IMR-90 (cell line): ENCODE results near the gene NEURL4. TPM values are rescaled to one million over a fixed set of nuclear protein-coding genes. Genes with fewer than 3 reads are reported as not detected.

Experiments used
- ATAC-seq: fragments of 200-7000 bp; cut with Tn5 transposase; 2 replicates; pipeline ENCODE4 v1.9.1; 2020; ENCODE audit warnings: low read depth, mild to moderate bottlenecking, moderate library complexity
- BruUV-seq: library from RNA; stranded (reverse); fragments of 400-500 nt; replicated peaks from 2 replicates; lab custom pipeline; 2021; lab: Mats Ljungman, UMichigan
- CTCF ChIA-PET: fragments of 300-600 bp; formaldehyde crosslinking; extraction: SDS; loops from one replicate; lab custom pipeline; 2021; ENCODE audit warnings: antibody characterized with exemption; lab: Yijun Ruan, JAX
- POLR2A ChIA-PET: fragments of 300-600 bp; sonication (Branson Sonifier 250); formaldehyde crosslinking; loops from one replicate; lab custom pipeline; 2022; ENCODE audit warnings: antibody characterized with exemption; ENCODE audit not compliant: unreplicated experiment; lab: Charles Lee
- DNase-seq: peaks from one replicate; pipeline ENCODE4 v3.0.0; 2013
- H2AFZ ChIP-seq: replicated peaks from 2 replicates; pipeline ENCODE3; 2013; ENCODE audit warnings: low read length, mild to moderate bottlenecking; ENCODE audit not compliant: poor library complexity
- H2AK5ac ChIP-seq: 2 replicates; pipeline ENCODE4 v1.6.1; 2013; ENCODE audit warnings: low read depth, low read length, inconsistent platforms
- H2AK9ac ChIP-seq: replicated peaks from 2 replicates; pipeline ENCODE3; 2013; ENCODE audit warnings: mild to moderate bottlenecking, low read depth, low read length, moderate library complexity; ENCODE audit not compliant: poor library complexity
- H2BK120ac ChIP-seq: 2 replicates; pipeline ENCODE4 v1.6.1; 2013; ENCODE audit warnings: low read depth, low read length, inconsistent platforms
- H2BK15ac ChIP-seq: 3 replicates; pipeline ENCODE4 v1.6.1; 2013; ENCODE audit warnings: low read depth, low read length, inconsistent platforms
- H2BK20ac ChIP-seq: 2 replicates; pipeline ENCODE4 v1.6.1; 2013; ENCODE audit warnings: low read depth, mild to moderate bottlenecking, inconsistent platforms, low read length, moderate library complexity
- H2BK5ac ChIP-seq: 2 replicates; pipeline ENCODE4 v1.6.1; 2013; ENCODE audit warnings: mild to moderate bottlenecking, low read depth, low read length, inconsistent platforms; ENCODE audit not compliant: poor library complexity, severe bottlenecking
- H3K14ac ChIP-seq: replicated peaks from 2 replicates; pipeline ENCODE4 v1.6.1; 2013; ENCODE audit warnings: low read depth, low read length, inconsistent platforms
- H3K18ac ChIP-seq: 2 replicates; pipeline ENCODE4 v1.6.1; 2013; ENCODE audit warnings: low read depth, low read length, control low read depth
- H3K23ac ChIP-seq: 2 replicates; pipeline ENCODE4 v1.6.1; 2013; ENCODE audit warnings: low read depth, low read length, inconsistent platforms
- H3K27ac ChIP-seq: 2 replicates; pipeline ENCODE4 v1.5.1; 2013; ENCODE audit warnings: mild to moderate bottlenecking, control low read depth, low read length; ENCODE audit not compliant: insufficient read depth
- H3K27me3 ChIP-seq: 2 replicates; pipeline ENCODE4 v1.6.1; 2013; ENCODE audit warnings: low read length; ENCODE audit not compliant: control insufficient read depth, insufficient read depth
- H3K36me3 ChIP-seq: 2 replicates; pipeline ENCODE4 v1.6.1; 2013; ENCODE audit warnings: low read length, mixed read lengths; ENCODE audit not compliant: control insufficient read depth, insufficient read depth
- H3K4ac ChIP-seq: 2 replicates; pipeline ENCODE4 v1.6.1; 2013; ENCODE audit warnings: low read depth, low read length, inconsistent platforms
- H3K4me1 ChIP-seq: 2 replicates; pipeline ENCODE4 v1.6.1; 2013; ENCODE audit warnings: low read length, mixed read lengths; ENCODE audit not compliant: control insufficient read depth, insufficient read depth
- H3K4me2 ChIP-seq: 2 replicates; pipeline ENCODE4 v1.6.1; 2013; ENCODE audit warnings: low read depth, mild to moderate bottlenecking, control low read depth, low read length, moderate library complexity
- H3K4me3 ChIP-seq: 2 replicates; pipeline ENCODE4 v1.5.1; 2013; ENCODE audit warnings: low read depth, mild to moderate bottlenecking, control low read depth, low read length, moderate library complexity; ENCODE audit not compliant: insufficient read depth
- H3K56ac ChIP-seq: 2 replicates; pipeline ENCODE4 v1.6.1; 2013; ENCODE audit warnings: low read length, inconsistent platforms; ENCODE audit not compliant: insufficient read depth; ENCODE audit errors: extremely low read depth
- H3K79me1 ChIP-seq, 2 experiments: 2 replicates each; pipeline ENCODE4 v1.6.1; 2013; ENCODE audit warnings: low read length in 2 of 2, inconsistent platforms in 1 of 2, low read depth in 1 of 2
- H3K9ac ChIP-seq: 2 replicates; pipeline ENCODE4 v1.6.1; 2013; ENCODE audit warnings: low read depth, low read length, control low read depth
- H3K9me1 ChIP-seq: 2 replicates; pipeline ENCODE4 v1.6.1; 2013; ENCODE audit warnings: low read length, inconsistent platforms; ENCODE audit not compliant: insufficient read depth
- H3K9me3 ChIP-seq: 2 replicates; pipeline ENCODE4 v1.6.1; 2013; ENCODE audit warnings: low read length; ENCODE audit not compliant: control insufficient read depth, insufficient read depth
- H4K20me1 ChIP-seq: 2 replicates; pipeline ENCODE4 v1.6.1; 2013; ENCODE audit warnings: low read length, inconsistent platforms; ENCODE audit not compliant: insufficient read depth
- H4K5ac ChIP-seq: 2 replicates; pipeline ENCODE4 v1.6.1; 2013; ENCODE audit warnings: mild to moderate bottlenecking, low read depth, low read length, control low read depth
- H4K8ac ChIP-seq, 2 experiments: 2 replicates each; pipeline ENCODE4 v1.6.1; 2013; ENCODE audit warnings: low read depth in 2 of 2, low read length in 2 of 2, control low read depth in 1 of 2, inconsistent platforms in 1 of 2
- H4K91ac ChIP-seq: 2 replicates; pipeline ENCODE4 v1.6.1; 2013; ENCODE audit warnings: low read depth, low read length, inconsistent platforms; ENCODE audit not compliant: insufficient read depth
- BHLHE40 ChIP-seq: fragments of 150-350 bp; IDR thresholded peaks from 2 replicates; pipeline ENCODE4 v1.6.1; 2016; ENCODE audit warnings: mild to moderate bottlenecking, low read depth, low read length
- CHD1 ChIP-seq: IDR thresholded peaks from 2 replicates; pipeline ENCODE4 v1.6.1; 2012; ENCODE audit warnings: low read depth, low read length, improper control_type of control experiment
- ELK1 ChIP-seq: fragments of 150-350 bp; IDR thresholded peaks from 2 replicates; pipeline ENCODE4 v1.6.1; 2016; ENCODE audit warnings: low read depth, mild to moderate bottlenecking, low read length, moderate library complexity, borderline replicate concordance
- FOS ChIP-seq: fragments of 150-350 bp; IDR thresholded peaks from 2 replicates; pipeline ENCODE4 v1.6.1; 2016; ENCODE audit warnings: low read depth, low read length
- MAFK ChIP-seq: IDR thresholded peaks from 2 replicates; pipeline ENCODE4 v1.6.1; 2012; ENCODE audit warnings: low read depth, low read length, improper control_type of control experiment
- MAZ ChIP-seq: IDR thresholded peaks from 2 replicates; pipeline ENCODE4 v1.6.1; 2012; ENCODE audit warnings: low read depth, mild to moderate bottlenecking, low read length, improper control_type of control experiment, moderate library complexity, borderline replicate concordance
- MXI1 ChIP-seq: IDR thresholded peaks from 2 replicates; pipeline ENCODE4 v1.6.1; 2012; ENCODE audit warnings: low read depth, mild to moderate bottlenecking, low read length, moderate library complexity, borderline replicate concordance
- POLR2A ChIP-seq: IDR thresholded peaks from 2 replicates; pipeline ENCODE4 v1.6.1; 2012; ENCODE audit warnings: mild to moderate bottlenecking, low read depth, low read length
- RAD21 ChIP-seq: IDR thresholded peaks from 2 replicates; pipeline ENCODE4 v1.6.1; 2012; ENCODE audit warnings: low read length, improper control_type of control experiment
- RCOR1 ChIP-seq: IDR thresholded peaks from 2 replicates; pipeline ENCODE4 v1.6.1; 2012; ENCODE audit warnings: mild to moderate bottlenecking, low read length, improper control_type of control experiment; ENCODE audit not compliant: insufficient replicate concordance
- RFX5 ChIP-seq: IDR thresholded peaks from 2 replicates; pipeline ENCODE4 v1.8.0; 2012; ENCODE audit warnings: low read depth, mild to moderate bottlenecking, low read length, moderate library complexity
- SMC3 ChIP-seq: fragments of 150-350 bp; IDR thresholded peaks from 2 replicates; pipeline ENCODE4 v1.6.1; 2016; ENCODE audit warnings: low read depth, mild to moderate bottlenecking, antibody characterized with exemption, low read length, moderate library complexity
- USF2 ChIP-seq: fragments of 150-350 bp; IDR thresholded peaks from 2 replicates; pipeline ENCODE4 v1.6.1; 2017; ENCODE audit warnings: mild to moderate bottlenecking, antibody characterized with exemption, low read length, low read depth
- WGBS, 2 experiments: methylation state at CpG; one replicate each; pipeline versions ENCODE4 v1.1.5 to v1.1.7; 2013; ENCODE audit warnings: missing lambda C conversion rate in 2 of 2; ENCODE audit not compliant: insufficient read length in 1 of 2; ENCODE audit errors: extremely low coverage in 2 of 2; 5-methylcytosine and 5-hydroxymethylcytosine counted together
- dilution Hi-C: fragments of 300-500 bp; cut with HindIII; formaldehyde crosslinking; loops from one replicate; pipeline ENCODE4 v1.14.3; 2018; ENCODE audit warnings: low sequenced_read_pairs; ENCODE audit not compliant: unreplicated experiment
- in situ Hi-C: fragments of 300-500 bp; cut with MboI; formaldehyde crosslinking; loops from 3 replicates; pipeline ENCODE4 v1.14.3; 2019; ENCODE audit warnings: low sequenced_read_pairs, inconsistent platforms, mixed read lengths
- intact Hi-C: fragments of 100-400 bp; cut with micrococcal nuclease; formaldehyde crosslinking; loops from 2 replicates; pipeline ENCODE4 v1.10.0; 2022
- polyA plus RNA-seq, 3 experiments: library from polyadenylated mRNA; depleted of rRNA; stranded (reverse); fragments of >200 nt; gene quantifications; 2 replicates each; pipeline ENCODE4 v1.2.3, GENCODE V29; 2012; ENCODE audit warnings: low replicate concordance in 1 of 3
- total RNA-seq: library from RNA; depleted of rRNA; stranded (reverse); fragments of >200 nt; gene quantifications from 2 replicates; pipeline ENCODE4 v1.2.3, GENCODE V29; 2012

NEURL4 gene
- total and polyA plus RNA-seq, 2 of the 4 experiments (the other 2 are of a cell fraction), result 8.4 to 23.3 TPM

DNA sequence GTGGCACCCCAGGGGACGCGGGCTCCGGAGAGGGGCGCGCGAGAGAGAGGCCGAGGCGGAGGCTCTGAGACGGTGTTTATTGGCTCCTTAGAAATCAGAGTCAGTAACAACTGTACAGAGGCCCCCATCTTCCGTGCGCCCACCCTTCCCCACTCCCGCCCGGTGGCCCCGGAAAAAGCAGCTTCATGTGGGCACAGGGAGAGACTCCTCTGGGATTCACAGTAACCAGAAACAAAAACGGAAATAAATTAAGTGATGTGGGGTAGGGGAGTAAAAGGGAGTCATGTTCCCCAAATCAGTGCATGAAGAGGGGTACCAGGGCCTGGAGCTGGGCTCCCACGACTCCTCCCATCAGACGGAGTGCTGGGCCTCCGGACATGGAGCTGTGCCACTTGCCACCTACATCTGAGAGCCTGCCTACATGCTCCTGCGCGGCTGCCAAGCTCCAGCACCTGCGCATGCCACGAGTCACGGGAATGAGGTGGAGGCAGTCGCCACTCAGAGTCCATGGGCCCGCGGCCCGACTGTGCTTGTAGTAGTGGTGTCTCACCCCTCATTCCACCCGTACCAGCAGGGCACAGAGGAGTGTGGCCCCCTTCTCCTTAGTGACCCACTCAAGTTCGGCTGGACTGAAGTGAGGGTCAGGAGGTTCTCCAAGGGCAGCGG lies 13.4 kb downstream of the NEURL4 start:
- Histone ChIP-seq H3K4ac (peak overlapping the region; percentile 57), H2BK20ac (no peak overlapping the region), H3K23ac (peak overlapping the region; percentile 36), H4K91ac (peak overlapping the region; percentile 55; the same call in 1 of the 2 replicates), H3K27me3 (no peaks in the 10 kb centered on the region), H3K27ac (peak overlapping the region; percentile 84), H2BK120ac (no peak overlapping the region), H3K14ac (peak overlapping the region; percentile 41; the same call in 1 of the 2 replicates), H2BK5ac (peak overlapping the region; percentile 64), H3K9me3 (no peaks in the 10 kb centered on the region), H4K8ac (peak overlapping the region; percentile 98 to 99), H3K36me3 (peaks cover 60% of the 10 kb centered on the region), H3K4me1 (peaks cover 7% of the 10 kb centered on the region), H4K5ac (peak overlapping the region; percentile 97), H3K4me2 (peak overlapping the region; percentile 78), H3K9ac (peak overlapping the region; percentile 91), H3K79me1 (peaks cover 23 to 41% of the 10 kb centered on the region in 2 experiments), H2AK9ac (peak overlapping the region; percentile 89), H3K4me3 (peak overlapping the region; percentile 78), H3K18ac (no peak overlapping the region), H3K56ac (peak overlapping the region; percentile 40), H2AK5ac (peak overlapping the region; percentile 48), H4K20me1 (peaks cover 39% of the 10 kb centered on the region), H2BK15ac (no peak overlapping the region), H2AFZ (peak overlapping the region; percentile 90), H3K9me1 (peaks cover 7% of the 10 kb centered on the region; the same call in 1 of the 2 replicates)
- dilution Hi-C loops (no loop called here), intact Hi-C loops (no loop called here), in situ Hi-C loops (no loop called here)
- DNase-seq (no peak), ATAC-seq (no peak)
- 88% methylated on average over 6 of the region's 30 CpGs; no CpG with 5 or more reads in 1 of the 2 experiments for WGBS, 2 experiments
- ChIA-PET CTCF (no interaction called here), POLR2A (no interaction called here)
- no TSS peak for BruUV-seq
- TF ChIP-seq RCOR1 (no peak), MAZ (no peak), ELK1 (no peak), FOS (no peak), RAD21 (no peak), RFX5 (no peak), BHLHE40 (no peak), SMC3 (no peak), POLR2A (no peak), USF2 (no peak), MXI1 (no peak), CHD1 (no peak), MAFK (no peak)
